Keratinocyte (primary cell): Measurements from ENCODE around the gene NOP16. TPM values are rescaled to one million over a fixed set of nuclear protein-coding genes. Genes with fewer than 3 reads are reported as not detected.

Experiments used
- DNase-seq: peaks from one replicate; pipeline ENCODE4 v3.0.0-alpha.2; 2011; ENCODE audit warnings: low read depth, missing footprints, low spot score
- FAIRE-seq: peaks from 2 replicates; lab custom pipeline; 2011; peaks lifted over from hg19 to GRCh38; lab: Jason Lieb, UNC
- H2AFZ ChIP-seq: 2 replicates; pipeline ENCODE4 v1.6.0; 2012; ENCODE audit warnings: low read length, control low read depth, inconsistent platforms; ENCODE audit not compliant: control insufficient read depth
- H3K27ac ChIP-seq: 2 replicates; pipeline ENCODE4 v1.5.1; 2011; ENCODE audit warnings: low read length; ENCODE audit not compliant: control insufficient read depth, insufficient read depth
- H3K27me3 ChIP-seq: 3 replicates; pipeline ENCODE4 v1.6.0; 2011; ENCODE audit warnings: low read length; ENCODE audit not compliant: control insufficient read depth, insufficient read depth; ENCODE audit errors: extremely low read depth
- H3K36me3 ChIP-seq, 2 experiments: 2 replicates in 1 of 2; 3 replicates in 1 of 2; pipeline ENCODE4 v1.5.1; 2011; ENCODE audit warnings: low read length in 2 of 2, mild to moderate bottlenecking in 1 of 2; ENCODE audit not compliant: control insufficient read depth in 2 of 2, insufficient read depth in 2 of 2; ENCODE audit errors: extremely low read depth in 1 of 2
- H3K4me1 ChIP-seq: 3 replicates; pipeline ENCODE4 v1.5.1; 2011; ENCODE audit warnings: low read length; ENCODE audit not compliant: control insufficient read depth, insufficient read depth; ENCODE audit errors: extremely low read depth
- H3K4me2 ChIP-seq: 3 replicates; pipeline ENCODE4 v1.6.0; 2011; ENCODE audit warnings: low read depth, low read length; ENCODE audit not compliant: control insufficient read depth, insufficient read depth; ENCODE audit errors: extremely low read depth
- H3K4me3 ChIP-seq, 3 experiments: fragments of 200-600 bp in 1 of 3; sonication (generic) in 1 of 3; 2 replicates in 2 of 3; 3 replicates in 1 of 3; pipeline ENCODE4 v1.5.1; 2011 to 2016; ENCODE audit warnings: low read length in 3 of 3, mild to moderate bottlenecking in 3 of 3, control low read depth in 2 of 3, inconsistent platforms in 1 of 3, low read depth in 1 of 3, mixed read lengths in 1 of 3, mixed run types in 1 of 3, moderate library complexity in 1 of 3; ENCODE audit not compliant: control insufficient read depth in 2 of 3, insufficient read depth in 2 of 3; ENCODE audit errors: extremely low read depth in 1 of 3
- H3K79me2 ChIP-seq: 2 replicates; pipeline ENCODE4 v1.6.0; 2012; ENCODE audit warnings: low read length; ENCODE audit not compliant: control insufficient read depth, insufficient read depth
- H3K9ac ChIP-seq: 3 replicates; pipeline ENCODE4 v1.6.0; 2011; ENCODE audit warnings: low read length; ENCODE audit not compliant: control insufficient read depth, insufficient read depth; ENCODE audit errors: extremely low read depth
- H3K9me1 ChIP-seq: 3 replicates; pipeline ENCODE4 v1.6.0; 2011; ENCODE audit warnings: low read length; ENCODE audit not compliant: control insufficient read depth, insufficient read depth; ENCODE audit errors: extremely low read depth
- H3K9me3 ChIP-seq: 2 replicates; pipeline ENCODE4 v1.5.1; 2012; ENCODE audit warnings: low read depth, low read length; ENCODE audit not compliant: control insufficient read depth
- H4K20me1 ChIP-seq: 3 replicates; pipeline ENCODE4 v1.6.0; 2011; ENCODE audit warnings: low read length; ENCODE audit not compliant: control insufficient read depth, insufficient read depth; ENCODE audit errors: extremely low read depth
- EZH2 ChIP-seq: IDR thresholded peaks from one replicate; pipeline ENCODE4 v1.6.1; 2012; ENCODE audit warnings: inconsistent platforms, mild to moderate bottlenecking, low read length, moderate library complexity
- dilution Hi-C: fragments of 300-500 bp; cut with MboI; formaldehyde crosslinking; loops from one replicate; pipeline ENCODE4 v1.7.0; 2020; ENCODE audit warnings: low sequenced_read_pairs; ENCODE audit not compliant: extremely low pct_ligation_motif_present
- polyA plus RNA-seq, 5 experiments: library from polyadenylated mRNA; depleted of rRNA in 3 of 5; stranded (reverse) in 3 of 5; stranded (forward) in 1 of 5; unstranded in 1 of 5; fragments of >200 nt; gene quantifications; 1 replicate in 1 of 5; 2 replicates in 3 of 5; 3 replicates in 1 of 5; pipeline versions ENCODE4 v1.2.1 to v1.2.3, GENCODE V29; 2011 to 2012; ENCODE audit warnings: missing spikeins in 2 of 5, low read depth in 1 of 5, low replicate concordance in 1 of 5
- TF ChIP-seq, protein P1 (sequence below), 3 experiments: IDR thresholded peaks in 1 of 3; conservative IDR thresholded peaks in 1 of 3; optimal IDR thresholded peaks in 1 of 3; 2 replicates in 2 of 3; 3 replicates in 1 of 3; pipeline versions ENCODE3 to v1.5.1; 2011; ENCODE audit warnings: low read length in 3 of 3, mild to moderate bottlenecking in 3 of 3, moderate library complexity in 2 of 3, control low read depth in 1 of 3, inconsistent platforms in 1 of 3; ENCODE audit not compliant: insufficient read depth in 2 of 3; ENCODE audit errors: extremely low read depth in 1 of 3

The NOP16 gene
- polyA plus RNA-seq, 1 donor (not counting 4 experiments of a cell fraction or from before 2014, with no cell fraction given), result 96.7 TPM

DNA sequence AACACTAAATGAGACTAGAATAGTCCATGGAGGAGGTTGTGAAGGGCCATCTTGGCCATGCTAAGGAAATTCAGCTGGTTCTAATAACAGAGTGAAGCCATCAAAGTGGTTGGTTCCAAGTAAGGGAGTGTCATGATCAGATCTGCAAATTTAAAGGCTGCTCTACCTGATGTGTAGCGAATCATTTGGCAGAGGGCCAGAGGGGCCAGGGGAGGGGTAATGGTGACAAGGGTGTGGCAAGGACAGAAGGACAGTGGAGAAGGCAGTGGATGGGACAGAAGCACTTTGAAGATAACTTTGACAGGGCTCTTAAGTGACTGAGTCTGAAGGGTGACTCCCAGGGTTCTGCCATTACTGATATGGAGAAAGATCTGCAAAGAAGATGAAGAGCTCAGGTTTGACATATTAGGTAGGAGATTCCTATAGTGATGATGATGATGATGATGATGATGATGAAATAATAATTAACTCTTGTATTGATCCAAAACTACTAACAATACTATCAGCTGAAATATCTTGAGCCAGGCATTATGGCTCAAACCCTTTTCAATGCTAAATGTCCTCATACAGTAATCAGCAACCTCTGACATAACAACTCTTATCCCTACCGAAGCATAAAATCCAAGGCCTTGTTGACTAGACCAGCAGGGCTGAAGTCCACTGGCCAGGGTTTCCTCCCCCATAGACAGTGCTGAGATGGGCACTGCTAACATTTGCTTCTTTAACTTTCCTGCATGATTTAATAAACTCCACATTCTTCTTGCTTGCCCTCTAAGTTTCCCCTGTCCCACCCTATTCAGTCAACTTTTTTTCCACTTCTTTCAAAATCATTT lies 46.9 kb downstream of the NOP16 start:
- TF ChIP-seq EZH2, result no peak
- TF ChIP-seq, protein P1, sequence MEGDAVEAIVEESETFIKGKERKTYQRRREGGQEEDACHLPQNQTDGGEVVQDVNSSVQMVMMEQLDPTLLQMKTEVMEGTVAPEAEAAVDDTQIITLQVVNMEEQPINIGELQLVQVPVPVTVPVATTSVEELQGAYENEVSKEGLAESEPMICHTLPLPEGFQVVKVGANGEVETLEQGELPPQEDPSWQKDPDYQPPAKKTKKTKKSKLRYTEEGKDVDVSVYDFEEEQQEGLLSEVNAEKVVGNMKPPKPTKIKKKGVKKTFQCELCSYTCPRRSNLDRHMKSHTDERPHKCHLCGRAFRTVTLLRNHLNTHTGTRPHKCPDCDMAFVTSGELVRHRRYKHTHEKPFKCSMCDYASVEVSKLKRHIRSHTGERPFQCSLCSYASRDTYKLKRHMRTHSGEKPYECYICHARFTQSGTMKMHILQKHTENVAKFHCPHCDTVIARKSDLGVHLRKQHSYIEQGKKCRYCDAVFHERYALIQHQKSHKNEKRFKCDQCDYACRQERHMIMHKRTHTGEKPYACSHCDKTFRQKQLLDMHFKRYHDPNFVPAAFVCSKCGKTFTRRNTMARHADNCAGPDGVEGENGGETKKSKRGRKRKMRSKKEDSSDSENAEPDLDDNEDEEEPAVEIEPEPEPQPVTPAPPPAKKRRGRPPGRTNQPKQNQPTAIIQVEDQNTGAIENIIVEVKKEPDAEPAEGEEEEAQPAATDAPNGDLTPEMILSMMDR (optimal IDR thresholded peaks at IDR 0.05 in 1 of 3, IDR thresholded peaks at IDR 0.05 in 1 of 3, conservative IDR thresholded peaks at IDR 0.05 in 1 of 3; ENCODE audit: extremely low read depth in 1 of 3, insufficient read depth in 2 of 3, low read length in 3 of 3), result no peak
- no peak overlapping the region for H3K9ac ChIP-seq
- H3K9me3 ChIP-seq, result no peaks in the 10 kb centered on the region
- no peaks in the 10 kb centered on the region for H3K4me1 ChIP-seq
- FAIRE-seq (no peak), DNase-seq (no peak)
- no peak overlapping the region for H3K4me2 ChIP-seq
- H3K27ac ChIP-seq, result no peak overlapping the region
- no peaks in the 10 kb centered on the region for H4K20me1 ChIP-seq
- no peaks in the 10 kb centered on the region for H3K79me2 ChIP-seq
- dilution Hi-C loops, result no loop called here
- no peaks in the 10 kb centered on the region for H3K27me3 ChIP-seq
- H3K9me1 ChIP-seq, result no peaks in the 10 kb centered on the region
- no peak overlapping the region for H2AFZ ChIP-seq
- H3K4me3 ChIP-seq, result no peak overlapping the region
- peaks cover 11 to 13% of the 10 kb centered on the region in 2 experiments for H3K36me3 ChIP-seq

DNA sequence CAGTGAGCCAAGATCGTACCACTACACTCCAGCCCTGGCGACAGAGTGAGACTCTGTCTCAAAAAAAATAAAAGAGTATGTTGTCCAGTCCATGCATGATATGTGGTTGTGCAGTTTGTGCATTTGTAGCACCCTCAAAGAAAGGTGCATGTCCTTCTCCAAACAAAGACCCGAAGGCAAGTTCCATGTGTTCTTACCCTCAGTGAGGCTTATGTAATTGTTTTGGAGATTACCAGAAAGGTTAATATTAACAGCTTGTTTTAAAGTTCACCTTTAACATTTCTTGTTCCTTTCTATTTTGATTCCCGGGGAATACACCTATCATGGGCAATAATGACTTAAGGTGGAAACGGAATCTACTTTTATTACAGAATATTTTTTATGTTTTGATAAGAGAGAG lies 49.1 kb downstream of the NOP16 start:
- no peak overlapping the region for H3K9ac ChIP-seq
- TF ChIP-seq, protein P1 (optimal IDR thresholded peaks at IDR 0.05 in 1 of 3, IDR thresholded peaks at IDR 0.05 in 1 of 3, conservative IDR thresholded peaks at IDR 0.05 in 1 of 3; ENCODE audit: extremely low read depth in 1 of 3, insufficient read depth in 2 of 3, low read length in 3 of 3), result no peak
- TF ChIP-seq EZH2, result no peak
- no peaks in the 10 kb centered on the region for H4K20me1 ChIP-seq
- no peaks in the 10 kb centered on the region for H3K9me3 ChIP-seq
- DNase-seq (no peak), FAIRE-seq (no peak)
- no peaks in the 10 kb centered on the region for H3K9me1 ChIP-seq
- no peak overlapping the region for H3K4me3 ChIP-seq
- H2AFZ ChIP-seq, result no peak overlapping the region
- peaks cover 3% of the 10 kb centered on the region for H3K4me1 ChIP-seq
- H3K27me3 ChIP-seq, result no peaks in the 10 kb centered on the region
- dilution Hi-C loops, result no loop called here
- H3K27ac ChIP-seq, result no peak overlapping the region
- H3K36me3 ChIP-seq, result peaks cover 4 to 6% of the 10 kb centered on the region in 2 experiments
- no peaks in the 10 kb centered on the region for H3K79me2 ChIP-seq
- no peak overlapping the region for H3K4me2 ChIP-seq
